PC-3 (cell line): ENCODE data around the gene MYLK3.

Source experiments
- EZH2phosphoT487 ChIP-seq: fragments of 300-600 bp; sonication (generic); IDR thresholded peaks from 2 replicates; pipeline ENCODE4 v1.6.1; 2018; ENCODE audit warnings: mild to moderate bottlenecking, antibody characterized with exemption, low read length, borderline replicate concordance
- TF ChIP-seq, protein P1 (sequence below): fragments of 300-600 bp; sonication (generic); conservative IDR thresholded peaks from 2 replicates; pipeline ENCODE4 v1.5.1; 2017; ENCODE audit warnings: antibody characterized with exemption, low read depth, mild to moderate bottlenecking, low read length

DNA sequence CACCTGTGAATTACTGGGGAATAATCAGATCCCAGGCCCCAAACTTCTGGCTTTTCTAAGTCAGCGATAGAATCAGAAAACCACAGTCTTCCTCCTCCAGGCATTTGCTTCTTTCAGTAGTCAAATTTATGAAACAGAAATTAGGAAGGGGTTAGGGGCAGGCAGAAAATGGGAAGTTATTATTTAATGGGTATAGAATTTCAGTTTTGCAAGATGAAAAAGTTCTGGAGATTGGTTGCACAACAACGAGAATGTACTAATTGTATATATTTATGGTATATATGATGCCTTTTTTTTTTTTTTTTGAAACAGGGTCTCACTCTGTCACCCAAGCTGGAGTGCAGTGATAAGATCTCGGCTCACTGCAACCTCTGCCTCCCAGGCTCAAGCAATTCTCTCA, 35.2 kb downstream of the MYLK3 start:
- TF ChIP-seq, protein P1, sequence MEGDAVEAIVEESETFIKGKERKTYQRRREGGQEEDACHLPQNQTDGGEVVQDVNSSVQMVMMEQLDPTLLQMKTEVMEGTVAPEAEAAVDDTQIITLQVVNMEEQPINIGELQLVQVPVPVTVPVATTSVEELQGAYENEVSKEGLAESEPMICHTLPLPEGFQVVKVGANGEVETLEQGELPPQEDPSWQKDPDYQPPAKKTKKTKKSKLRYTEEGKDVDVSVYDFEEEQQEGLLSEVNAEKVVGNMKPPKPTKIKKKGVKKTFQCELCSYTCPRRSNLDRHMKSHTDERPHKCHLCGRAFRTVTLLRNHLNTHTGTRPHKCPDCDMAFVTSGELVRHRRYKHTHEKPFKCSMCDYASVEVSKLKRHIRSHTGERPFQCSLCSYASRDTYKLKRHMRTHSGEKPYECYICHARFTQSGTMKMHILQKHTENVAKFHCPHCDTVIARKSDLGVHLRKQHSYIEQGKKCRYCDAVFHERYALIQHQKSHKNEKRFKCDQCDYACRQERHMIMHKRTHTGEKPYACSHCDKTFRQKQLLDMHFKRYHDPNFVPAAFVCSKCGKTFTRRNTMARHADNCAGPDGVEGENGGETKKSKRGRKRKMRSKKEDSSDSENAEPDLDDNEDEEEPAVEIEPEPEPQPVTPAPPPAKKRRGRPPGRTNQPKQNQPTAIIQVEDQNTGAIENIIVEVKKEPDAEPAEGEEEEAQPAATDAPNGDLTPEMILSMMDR, result no peak
- no peak for TF ChIP-seq EZH2phosphoT487
